Muscle layer of duodenum (tissue), 2 donors: Measurements from ENCODE around the gene AKNA.

Source experiments
- H3K27ac ChIP-seq: one replicate; pipeline ENCODE4 v1.7.0; 2013; ENCODE audit warnings: mild to moderate bottlenecking, low read length
- H3K27me3 ChIP-seq: one replicate; pipeline ENCODE4 v1.7.0; 2013; ENCODE audit warnings: low read depth, mild to moderate bottlenecking, control low read depth, low read length
- H3K36me3 ChIP-seq, 2 donors: one replicate each; pipeline ENCODE4 v1.7.0; 2013; ENCODE audit warnings: low read length in 2 of 2, control low read depth in 1 of 2, mild to moderate bottlenecking in 1 of 2; ENCODE audit not compliant: insufficient read depth in 2 of 2, control insufficient read depth in 1 of 2
- H3K4me1 ChIP-seq, 2 donors: one replicate each; pipeline ENCODE4 v1.7.0; 2013; ENCODE audit warnings: low read length in 2 of 2, mild to moderate bottlenecking in 2 of 2, control low read depth in 1 of 2, moderate library complexity in 1 of 2; ENCODE audit not compliant: insufficient read depth in 2 of 2, control insufficient read depth in 1 of 2
- H3K4me3 ChIP-seq, 2 donors: one replicate each; pipeline ENCODE4 v1.7.0; 2013; ENCODE audit warnings: low read length in 2 of 2, low read depth in 1 of 2, mild to moderate bottlenecking in 1 of 2
- H3K9me3 ChIP-seq, 2 donors: one replicate each; pipeline ENCODE4 v1.7.0; 2013; ENCODE audit warnings: low read length in 2 of 2, control low read depth in 1 of 2, mild to moderate bottlenecking in 1 of 2; ENCODE audit not compliant: control insufficient read depth in 1 of 2
- donor health status: healthy.

Gene AKNA

DNA sequence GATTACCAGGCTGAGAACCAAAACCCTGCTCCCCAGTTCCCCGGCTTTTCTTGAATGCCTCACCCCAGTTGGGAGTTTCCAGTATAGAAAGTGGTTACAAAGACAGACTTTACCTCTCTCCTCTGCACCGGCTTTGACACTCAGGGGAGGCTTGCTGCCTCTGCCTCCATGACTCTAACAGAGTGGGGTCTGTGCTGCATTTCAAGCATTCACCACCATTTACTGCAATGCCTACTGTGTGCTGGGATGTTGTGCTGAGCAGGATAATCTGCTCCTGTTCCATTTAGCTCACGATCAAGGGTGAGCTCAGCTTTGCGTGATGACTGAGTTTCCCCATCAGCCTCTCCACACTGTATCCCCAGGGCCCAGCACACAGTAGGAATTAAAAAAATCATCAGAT lies 39.9 kb upstream of the AKNA start:
- H3K4me3 ChIP-seq, result no peak overlapping the region
- no peaks in the 10 kb centered on the region for H3K27me3 ChIP-seq
- H3K9me3 ChIP-seq, result no peaks in the 10 kb centered on the region
- peaks cover 0 to 7% of the 10 kb centered on the region in 2 donors for H3K36me3 ChIP-seq
- no peaks in the 10 kb centered on the region for H3K4me1 ChIP-seq
- no peak overlapping the region for H3K27ac ChIP-seq

DNA sequence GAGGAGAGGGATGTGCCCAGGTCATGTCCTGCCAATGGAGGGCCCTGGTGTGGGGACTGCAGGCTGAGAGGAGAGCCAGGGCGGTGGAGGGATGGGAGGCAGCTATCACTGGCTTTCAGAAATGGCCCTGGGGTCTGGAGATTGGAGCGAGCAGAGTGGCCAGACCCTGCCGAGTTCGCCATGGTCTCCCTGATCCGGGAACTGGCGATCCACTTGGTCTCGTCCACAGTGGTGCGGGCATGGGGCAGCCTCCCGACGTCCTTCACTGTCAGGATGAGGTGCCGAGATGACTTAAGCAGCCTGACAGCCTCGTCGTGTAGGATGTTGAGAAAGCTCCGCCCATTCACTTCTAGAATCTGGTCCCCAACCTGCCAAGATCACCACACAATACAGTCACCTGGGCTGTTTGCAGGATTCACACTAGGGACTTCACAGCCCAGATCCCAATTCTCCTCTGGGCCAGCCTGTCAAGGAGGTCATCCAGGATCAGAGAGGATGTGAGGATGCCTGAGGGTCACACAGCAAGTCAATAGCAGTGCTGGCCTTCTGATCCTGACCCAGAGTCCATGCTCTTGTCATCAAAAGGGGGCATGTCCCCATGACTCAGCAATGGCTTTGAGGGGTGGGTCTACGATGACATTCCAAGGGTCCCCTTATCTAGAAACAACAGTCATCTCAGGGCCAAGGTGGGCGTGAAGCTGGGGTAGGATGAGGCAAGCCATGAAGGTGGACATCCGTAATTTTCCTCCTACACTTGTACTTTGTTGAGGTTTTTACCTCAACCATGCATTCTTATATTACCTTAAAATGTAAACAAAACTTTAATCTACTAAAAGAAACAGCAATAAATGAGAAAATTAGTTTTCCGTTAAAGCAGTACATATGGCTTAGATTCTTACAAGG lies 38.5 kb upstream of the AKNA start:
- H3K4me1 ChIP-seq, result no peaks in the 10 kb centered on the region
- H3K4me3 ChIP-seq, result no peak overlapping the region
- H3K27ac ChIP-seq, result no peak overlapping the region
- H3K36me3 ChIP-seq, result peaks cover 0 to 7% of the 10 kb centered on the region in 2 donors
- no peaks in the 10 kb centered on the region for H3K9me3 ChIP-seq
- H3K27me3 ChIP-seq, result no peaks in the 10 kb centered on the region

DNA sequence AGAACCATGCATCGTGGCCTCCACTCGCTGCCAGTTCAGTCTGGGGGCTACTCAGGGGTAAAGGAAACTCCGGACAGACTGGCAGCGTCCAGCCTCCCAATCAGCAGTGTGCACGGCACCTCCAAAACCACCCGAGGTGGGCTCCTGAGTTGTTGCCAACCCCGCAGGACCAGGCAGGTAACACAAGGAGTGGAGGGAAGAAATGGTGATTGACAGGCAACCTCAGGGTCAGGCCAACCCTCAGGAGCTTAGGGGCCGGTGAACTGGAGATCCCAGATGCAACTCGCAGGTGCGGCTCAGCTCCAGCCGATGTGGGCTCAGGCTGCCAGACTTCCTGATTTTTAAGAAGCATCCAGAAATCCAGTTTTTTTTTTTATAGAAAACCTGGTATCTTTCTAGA lies 37.3 kb upstream of the AKNA start:
- no peak overlapping the region for H3K4me3 ChIP-seq
- no peaks in the 10 kb centered on the region for H3K9me3 ChIP-seq
- H3K27me3 ChIP-seq, result no peaks in the 10 kb centered on the region
- peaks cover 0 to 12% of the 10 kb centered on the region in 2 donors for H3K36me3 ChIP-seq
- H3K27ac ChIP-seq, result no peak overlapping the region
- H3K4me1 ChIP-seq, result no peaks in the 10 kb centered on the region

DNA sequence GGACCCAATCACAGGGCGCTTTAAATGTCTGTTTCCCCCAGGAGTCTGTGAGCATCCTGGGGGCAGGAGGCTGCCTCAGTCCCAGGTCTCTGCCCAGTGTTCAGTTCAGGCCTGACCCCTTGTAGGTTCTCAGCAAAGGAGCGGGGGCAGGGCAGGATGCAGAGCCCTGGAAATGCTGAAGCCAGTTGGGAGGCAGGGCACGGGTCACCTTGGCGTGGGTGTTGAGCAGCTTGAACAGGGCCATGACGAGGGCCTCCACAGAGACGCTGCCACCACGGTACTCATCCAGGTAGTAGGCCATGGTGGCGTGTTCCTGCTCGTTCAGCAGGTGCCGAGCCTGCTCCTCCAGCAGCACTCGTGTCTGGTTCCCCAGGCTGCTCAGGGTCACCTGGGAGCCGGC lies 36.3 kb upstream of the AKNA start:
- no peaks in the 10 kb centered on the region for H3K9me3 ChIP-seq
- H3K27me3 ChIP-seq, result no peaks in the 10 kb centered on the region
- H3K4me3 ChIP-seq, result no peak overlapping the region
- no peaks in the 10 kb centered on the region for H3K4me1 ChIP-seq
- H3K36me3 ChIP-seq, result peaks cover 0 to 19% of the 10 kb centered on the region in 2 donors
- no peak overlapping the region for H3K27ac ChIP-seq

DNA sequence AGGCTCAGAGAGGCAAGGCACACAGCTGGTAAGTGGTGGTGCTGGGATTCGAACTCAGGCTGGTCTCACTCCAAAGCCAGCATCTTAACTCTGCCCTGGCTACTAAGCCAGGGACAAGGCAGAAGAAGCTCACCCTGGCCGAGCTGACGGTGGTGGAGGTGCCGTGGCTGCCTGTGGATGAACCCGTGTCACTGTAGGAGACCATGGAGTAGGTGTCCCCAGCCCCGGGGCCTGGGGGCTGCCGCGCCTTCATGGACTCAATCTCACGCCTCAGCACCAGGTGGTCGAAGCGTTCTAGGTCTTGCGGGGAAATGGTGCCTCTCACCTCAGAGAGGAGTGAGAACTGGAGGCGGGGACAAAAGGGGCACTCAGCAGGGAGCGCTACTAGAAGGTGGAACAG lies 35.4 kb upstream of the AKNA start:
- Histone ChIP-seq H3K4me1 (no peaks in the 10 kb centered on the region), H3K9me3 (no peaks in the 10 kb centered on the region), H3K27ac (no peak overlapping the region), H3K27me3 (no peaks in the 10 kb centered on the region), H3K4me3 (no peak overlapping the region), H3K36me3 (peaks cover 0 to 26% of the 10 kb centered on the region in 2 donors)

DNA sequence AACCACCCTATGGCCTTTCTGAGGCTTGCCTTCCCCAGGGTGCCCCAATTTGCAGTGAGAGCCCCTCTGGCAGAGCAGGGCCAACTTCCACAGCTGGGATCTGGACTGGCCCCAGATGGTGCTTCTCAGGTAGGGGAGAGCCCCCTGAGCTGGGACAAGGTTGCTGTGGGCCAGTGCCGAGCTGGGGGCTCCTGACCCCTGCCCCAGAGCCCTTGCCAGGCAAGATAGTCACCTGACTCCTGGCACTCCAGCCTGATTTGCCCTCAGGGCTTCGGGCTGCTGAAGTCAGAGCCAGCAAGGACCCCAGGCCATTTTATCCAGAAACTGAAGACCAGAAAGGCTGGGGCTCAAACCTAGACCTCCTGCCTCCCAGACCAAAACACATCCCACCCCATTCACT lies 33.4 kb upstream of the AKNA start:
- H3K4me1 ChIP-seq, result no peaks in the 10 kb centered on the region
- H3K27me3 ChIP-seq, result no peaks in the 10 kb centered on the region
- no peak overlapping the region for H3K4me3 ChIP-seq
- H3K27ac ChIP-seq, result no peak overlapping the region
- H3K9me3 ChIP-seq, result no peaks in the 10 kb centered on the region
- peaks cover 5 to 29% of the 10 kb centered on the region in 2 donors for H3K36me3 ChIP-seq

DNA sequence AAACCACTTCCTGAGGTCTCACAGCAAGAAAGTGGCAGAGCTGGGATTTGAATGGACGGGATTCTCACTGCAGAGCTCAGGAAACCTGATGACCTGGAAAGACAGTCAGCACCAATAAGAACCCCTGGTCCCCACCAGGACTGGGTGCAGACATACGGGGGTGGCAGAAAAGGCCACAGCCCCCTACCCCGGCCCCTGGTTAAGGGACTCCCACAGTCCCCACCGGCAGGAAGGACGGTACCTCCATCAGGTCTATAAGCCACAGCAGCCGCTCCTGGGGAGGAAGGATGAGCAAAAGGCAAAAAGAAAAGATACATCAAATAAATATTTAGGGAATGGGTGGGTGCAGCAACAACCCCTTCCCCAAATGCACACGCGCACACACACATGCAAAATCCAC lies 32.0 kb upstream of the AKNA start:
- peaks cover 5 to 29% of the 10 kb centered on the region in 2 donors for H3K36me3 ChIP-seq
- no peaks in the 10 kb centered on the region for H3K27me3 ChIP-seq

DNA sequence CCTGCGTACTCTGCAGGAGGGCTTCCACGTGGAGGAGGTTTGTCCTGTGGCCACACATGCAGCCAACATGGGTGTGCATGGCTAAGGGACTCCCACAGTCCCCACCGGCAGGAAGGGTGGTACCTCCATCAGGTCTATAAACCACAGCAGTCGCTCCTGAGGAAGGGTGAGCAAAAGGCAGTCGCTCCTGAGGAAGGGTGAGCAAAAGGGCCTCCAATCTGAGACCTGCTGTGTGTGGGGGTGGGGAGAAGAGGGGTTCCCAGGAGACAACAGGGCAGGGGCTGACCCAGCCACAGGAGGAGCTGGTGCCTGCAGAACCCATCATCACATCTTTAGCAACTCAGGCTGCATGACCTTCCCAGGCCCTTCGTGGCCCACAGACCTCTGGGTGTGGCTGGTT lies 30.3 kb upstream of the AKNA start:
- no peak overlapping the region for H3K4me3 ChIP-seq
- peaks cover 0 to 14% of the 10 kb centered on the region in 2 donors for H3K4me1 ChIP-seq
- no peak overlapping the region for H3K27ac ChIP-seq
- no peaks in the 10 kb centered on the region for H3K27me3 ChIP-seq
- no peaks in the 10 kb centered on the region for H3K9me3 ChIP-seq
- H3K36me3 ChIP-seq, result peaks cover 5 to 23% of the 10 kb centered on the region in 2 donors

More for the DNA sequence above, 32.0 kb upstream of the AKNA start:
- no peaks in the 10 kb centered on the region for H3K9me3 ChIP-seq
- H3K4me3 ChIP-seq, result no peak overlapping the region
- no peak overlapping the region for H3K27ac ChIP-seq
- H3K4me1 ChIP-seq, result no peaks in the 10 kb centered on the region

DNA sequence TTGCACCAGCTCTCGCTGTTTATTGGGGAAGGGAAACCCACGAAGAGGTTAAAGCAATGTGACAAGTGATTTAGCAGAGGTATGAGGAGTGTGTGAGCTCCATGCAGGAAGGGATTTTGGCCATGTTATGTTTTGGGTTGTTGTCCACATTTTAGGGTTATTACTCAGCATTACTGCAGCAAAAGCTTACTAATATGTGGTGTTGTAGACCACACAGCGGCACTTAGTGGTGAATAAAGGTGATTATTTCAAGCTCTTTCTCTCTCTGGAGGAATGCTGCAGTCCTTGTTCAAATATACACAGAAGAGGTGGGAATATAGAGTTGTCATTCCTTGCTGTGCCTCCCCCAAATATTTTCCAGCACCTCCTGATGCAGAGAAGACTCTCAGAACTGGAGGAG lies 29.7 kb upstream of the AKNA start:
- peaks cover 5 to 23% of the 10 kb centered on the region in 2 donors for H3K36me3 ChIP-seq
- no peak overlapping the region for H3K27ac ChIP-seq
- H3K27me3 ChIP-seq, result no peaks in the 10 kb centered on the region
- peaks cover 0 to 14% of the 10 kb centered on the region in 2 donors for H3K4me1 ChIP-seq
- no peak overlapping the region for H3K4me3 ChIP-seq
- H3K9me3 ChIP-seq, result no peaks in the 10 kb centered on the region

DNA sequence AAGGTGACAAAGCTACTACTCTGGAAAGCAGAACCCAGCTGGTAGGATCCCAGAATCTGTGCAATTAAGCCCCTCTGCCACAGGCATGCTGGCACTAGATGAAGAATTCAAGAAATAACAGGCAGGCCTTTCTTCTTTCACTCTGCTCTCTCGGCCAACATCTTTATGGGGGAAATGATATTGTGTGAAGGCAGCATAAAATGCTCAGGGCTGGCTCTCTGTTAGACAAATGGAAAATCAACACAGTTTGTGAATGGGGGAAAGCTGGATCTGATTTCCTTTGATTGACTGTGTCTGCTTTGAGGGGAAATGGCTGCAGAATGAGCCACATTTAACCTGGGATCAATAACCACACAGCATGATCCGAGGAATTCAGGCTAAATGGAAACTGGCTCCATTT lies 29.1 kb upstream of the AKNA start:
- no peaks in the 10 kb centered on the region for H3K27me3 ChIP-seq
- no peak overlapping the region for H3K4me3 ChIP-seq
- peaks cover 5 to 23% of the 10 kb centered on the region in 2 donors for H3K36me3 ChIP-seq
- H3K27ac ChIP-seq, result no peak overlapping the region
- H3K9me3 ChIP-seq, result no peaks in the 10 kb centered on the region
- peaks cover 0 to 14% of the 10 kb centered on the region in 2 donors for H3K4me1 ChIP-seq

DNA sequence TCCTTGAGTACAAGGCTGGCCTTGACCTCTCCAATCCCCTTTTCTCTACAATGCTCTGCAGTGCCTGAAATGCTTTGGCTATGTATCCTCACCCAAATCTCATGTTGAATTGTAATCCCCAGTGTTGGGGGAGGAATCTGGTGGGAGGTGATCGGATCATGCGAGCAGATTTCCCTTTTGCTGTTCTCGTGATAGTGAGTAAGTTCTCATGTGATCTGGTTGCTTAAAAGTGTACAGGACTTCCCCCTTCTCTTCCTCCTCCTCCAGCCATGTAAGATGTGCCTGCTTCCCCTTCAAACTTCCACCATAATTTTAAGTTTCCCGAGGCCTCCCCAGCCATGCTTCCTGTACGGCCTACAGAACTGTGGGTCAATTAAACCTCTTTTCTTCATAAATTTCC lies 28.5 kb upstream of the AKNA start:
- Histone ChIP-seq H3K9me3 (no peaks in the 10 kb centered on the region), H3K27me3 (no peaks in the 10 kb centered on the region), H3K36me3 (peaks cover 5 to 23% of the 10 kb centered on the region in 2 donors), H3K4me3 (no peak overlapping the region), H3K27ac (no peak overlapping the region), H3K4me1 (peaks cover 0 to 14% of the 10 kb centered on the region in 2 donors)

DNA sequence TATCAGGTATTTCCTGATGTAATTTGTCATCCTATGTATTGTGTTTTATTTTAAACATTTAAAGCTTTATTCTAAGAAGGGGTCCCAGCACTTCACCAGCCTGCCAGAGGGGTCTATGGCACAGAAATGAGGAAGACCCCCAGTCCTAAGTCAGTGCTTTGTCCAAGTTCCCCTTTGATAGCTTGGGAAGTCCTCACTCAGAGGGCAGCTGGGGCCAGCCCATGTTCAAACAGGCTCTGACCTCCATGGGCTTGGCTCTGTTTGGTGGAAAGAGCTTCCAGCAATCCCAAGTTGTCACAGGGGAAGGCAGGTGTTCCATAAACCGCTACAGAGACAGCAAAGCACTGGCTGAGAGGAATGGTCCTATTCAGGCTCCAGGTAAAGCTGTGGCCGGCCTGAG lies 26.6 kb upstream of the AKNA start:
- peak overlapping the region; percentile 60 for H3K27ac ChIP-seq
- peaks cover 0 to 14% of the 10 kb centered on the region in 2 donors for H3K4me1 ChIP-seq

More for the DNA sequence above, 26.6 kb upstream of the AKNA start:
- no peak overlapping the region for H3K4me3 ChIP-seq
- H3K27me3 ChIP-seq, result no peaks in the 10 kb centered on the region
- peaks cover 5 to 13% of the 10 kb centered on the region in 2 donors for H3K36me3 ChIP-seq
- H3K9me3 ChIP-seq, result no peaks in the 10 kb centered on the region
